ENCODE data around the gene FEZ2.

DNA sequence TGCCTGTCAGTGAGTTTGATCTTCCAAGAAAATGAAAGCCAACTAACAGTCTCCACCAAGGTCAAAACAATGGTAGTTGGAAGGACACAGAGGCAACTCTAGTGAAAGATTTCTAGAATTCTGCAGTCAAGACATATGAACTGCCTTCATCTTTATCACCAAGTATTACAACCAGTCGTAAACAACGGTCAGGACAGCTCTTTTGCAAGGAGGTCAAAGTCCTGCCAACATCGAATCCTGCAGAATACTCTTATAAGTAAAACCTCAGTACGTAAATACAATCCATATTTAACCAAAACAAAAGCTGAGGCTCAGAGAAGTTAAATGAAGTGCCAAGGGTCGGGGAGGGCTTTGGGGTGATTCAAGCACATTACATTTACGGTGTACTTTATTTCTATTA, 3.1 kb downstream of the FEZ2 start:
- TF ChIP-seq POLR2AphosphoS5 (IDR thresholded peaks at IDR 0.05), result peak in 1 of 3 donors; percentile 20
- TF ChIP-seq POLR2A (IDR thresholded peaks at IDR 0.05), result no peak
- no peak for TF ChIP-seq CTCF (IDR thresholded peaks at IDR 0.05)

All from transverse colon (tissue), 4 donors.